SKM-1 (cell line): ENCODE results near the gene FIGLA.
"Not testable (repeated sequence)": the region's sequence is repeated elsewhere in the genome, so short reads cannot be mapped to it uniquely, and the experiment has no call there.

Experiments used
- DNase-seq: peaks from one replicate; lab custom pipeline; 2025; ENCODE audit not compliant: unreplicated experiment; lab: John Stamatoyannopoulos, UW

FIGLA gene

GRCh38 chr2:70808983-70809958 is 18.8 kb upstream of the FIGLA start:
- DNase-seq: no peak

- DNase-seq: no peak
These were observed 17.3 kb upstream of the FIGLA start for GRCh38 chr2:70807828-70808118.

- no peak for DNase-seq
These were observed 16.8 kb upstream of the FIGLA start for GRCh38 chr2:70807102-70807827.

- DNase-seq: no peak
These were observed 16.2 kb upstream of the FIGLA start for GRCh38 chr2:70806620-70807019.

- DNase-seq: no peak
These were observed 15.6 kb upstream of the FIGLA start for GRCh38 chr2:70806013-70806412.

GRCh38 chr2:70801607-70802263 is 11.3 kb upstream of the FIGLA start:
- DNase-seq: no peak

GRCh38 chr2:70799706-70800105 is 9.3 kb upstream of the FIGLA start:
- DNase-seq: no peak

- not testable (repeated sequence) for DNase-seq
These were observed 7.6 kb upstream of the FIGLA start for GRCh38 chr2:70797996-70798395.

- DNase-seq: no peak
These were observed 7.1 kb upstream of the FIGLA start for GRCh38 chr2:70797506-70797905.

GRCh38 chr2:70796262-70796661 is 5.8 kb upstream of the FIGLA start:
- DNase-seq: no peak

GRCh38 chr2:70795164-70795995 is 4.9 kb upstream of the FIGLA start:
- no peak for DNase-seq

- peak; percentile 77 for DNase-seq
These were observed 3.0 kb upstream of the FIGLA start for GRCh38 chr2:70793450-70793849.

GRCh38 chr2:70789304-70790135 is 923 bp downstream of the FIGLA start:
- peak; percentile 66 for DNase-seq

GRCh38 chr2:70785137-70785911 is 5.1 kb downstream of the FIGLA start:
- no peak for DNase-seq

- no peak for DNase-seq
These were observed 6.1 kb downstream of the FIGLA start for GRCh38 chr2:70784320-70784719.

- no peak for DNase-seq
These were observed 10.4 kb downstream of the FIGLA start for GRCh38 chr2:70779911-70780545.

- no peak for DNase-seq
These were observed 11.0 kb downstream of the FIGLA start for GRCh38 chr2:70779491-70779890.

- no peak for DNase-seq
These were observed 11.8 kb downstream of the FIGLA start for GRCh38 chr2:70778676-70779075.

- DNase-seq: no peak
These were observed 13.0 kb downstream of the FIGLA start for GRCh38 chr2:70777450-70777849.
